Epithelial cell of proximal tubule (primary cell): ENCODE measurements around the gene STARD8. TPM values are rescaled to one million over a fixed set of nuclear protein-coding genes. Genes with fewer than 3 reads are reported as not detected.
"Not testable (repeated sequence)": the region's sequence is repeated elsewhere in the genome, so short reads cannot be mapped to it uniquely, and the experiment has no call there.

ENCODE experiments used
- DNase-seq: peaks from one replicate; pipeline ENCODE4 v3.0.0-alpha.2; 2011; ENCODE audit warnings: low read depth
- H3K4me3 ChIP-seq: 2 replicates; pipeline ENCODE4 v1.5.1; 2011; ENCODE audit warnings: low read depth, mild to moderate bottlenecking, low read length
- total RNA-seq: library from RNA; depleted of rRNA; stranded (reverse); fragments of >200 nt; gene quantifications from 2 replicates; pipeline ENCODE4 v1.2.3, GENCODE V29; 2015
- TF ChIP-seq, protein P1 (sequence below): conservative IDR thresholded peaks from 2 replicates; pipeline ENCODE4 v1.5.1; 2012; ENCODE audit warnings: low read depth, mild to moderate bottlenecking, low read length

STARD8 gene
- total RNA-seq, 1 donor from 2014 or later = 9.5 TPM

DNA sequence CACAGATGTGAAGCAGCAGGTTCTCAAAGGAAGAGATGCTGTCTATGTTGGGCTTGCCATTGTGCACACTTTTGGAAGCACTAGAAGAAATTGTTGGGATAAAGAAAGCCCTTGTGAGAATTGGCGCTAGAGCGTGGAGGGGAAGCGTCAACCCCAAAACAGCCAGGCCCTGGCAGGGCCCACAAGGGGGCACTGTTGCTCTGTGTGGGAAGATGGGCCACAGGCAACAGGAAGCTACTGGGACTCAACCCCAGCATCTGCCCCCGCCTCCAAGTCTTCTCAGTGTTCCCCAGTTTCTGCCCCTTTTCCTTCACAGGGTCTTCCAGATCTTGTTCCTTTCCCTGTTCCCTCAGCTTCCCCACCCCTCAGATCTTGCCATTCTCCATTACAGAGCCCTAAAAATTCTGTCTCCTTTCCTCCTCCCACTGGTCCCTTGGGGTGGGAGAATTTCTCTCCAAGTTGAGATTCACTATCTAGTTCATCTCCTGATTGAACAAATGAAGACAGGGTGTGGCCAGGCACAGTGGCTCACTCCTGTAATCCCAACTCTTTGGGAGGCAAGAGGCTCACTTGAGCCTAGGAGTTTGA, 85.5 kb downstream of the STARD8 start:
- H3K4me3 ChIP-seq = no peak overlapping the region
- no peak for DNase-seq
- TF ChIP-seq, protein P1, sequence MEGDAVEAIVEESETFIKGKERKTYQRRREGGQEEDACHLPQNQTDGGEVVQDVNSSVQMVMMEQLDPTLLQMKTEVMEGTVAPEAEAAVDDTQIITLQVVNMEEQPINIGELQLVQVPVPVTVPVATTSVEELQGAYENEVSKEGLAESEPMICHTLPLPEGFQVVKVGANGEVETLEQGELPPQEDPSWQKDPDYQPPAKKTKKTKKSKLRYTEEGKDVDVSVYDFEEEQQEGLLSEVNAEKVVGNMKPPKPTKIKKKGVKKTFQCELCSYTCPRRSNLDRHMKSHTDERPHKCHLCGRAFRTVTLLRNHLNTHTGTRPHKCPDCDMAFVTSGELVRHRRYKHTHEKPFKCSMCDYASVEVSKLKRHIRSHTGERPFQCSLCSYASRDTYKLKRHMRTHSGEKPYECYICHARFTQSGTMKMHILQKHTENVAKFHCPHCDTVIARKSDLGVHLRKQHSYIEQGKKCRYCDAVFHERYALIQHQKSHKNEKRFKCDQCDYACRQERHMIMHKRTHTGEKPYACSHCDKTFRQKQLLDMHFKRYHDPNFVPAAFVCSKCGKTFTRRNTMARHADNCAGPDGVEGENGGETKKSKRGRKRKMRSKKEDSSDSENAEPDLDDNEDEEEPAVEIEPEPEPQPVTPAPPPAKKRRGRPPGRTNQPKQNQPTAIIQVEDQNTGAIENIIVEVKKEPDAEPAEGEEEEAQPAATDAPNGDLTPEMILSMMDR = peak; percentile 70

DNA sequence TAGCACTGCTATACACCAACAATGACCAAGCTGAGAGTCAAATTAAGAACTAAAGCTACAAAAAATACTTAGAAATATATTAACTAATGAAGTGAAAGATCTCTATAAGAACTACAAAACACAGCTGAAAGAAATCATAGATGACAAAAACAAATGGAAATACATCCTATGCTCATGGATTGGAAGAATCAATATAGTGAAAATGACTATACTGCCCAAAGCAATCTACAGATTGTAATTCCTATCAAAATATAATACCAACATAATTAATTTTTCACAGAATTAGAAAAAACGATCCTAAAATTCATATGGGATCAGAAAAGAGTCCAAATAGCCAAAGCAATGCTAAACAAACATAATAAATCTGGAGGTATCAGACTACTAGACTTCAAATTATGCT, 87.8 kb downstream of the STARD8 start:
- H3K4me3 ChIP-seq = no peak overlapping the region
- DNase-seq = no peak
- TF ChIP-seq, protein P1 = no peak

DNA sequence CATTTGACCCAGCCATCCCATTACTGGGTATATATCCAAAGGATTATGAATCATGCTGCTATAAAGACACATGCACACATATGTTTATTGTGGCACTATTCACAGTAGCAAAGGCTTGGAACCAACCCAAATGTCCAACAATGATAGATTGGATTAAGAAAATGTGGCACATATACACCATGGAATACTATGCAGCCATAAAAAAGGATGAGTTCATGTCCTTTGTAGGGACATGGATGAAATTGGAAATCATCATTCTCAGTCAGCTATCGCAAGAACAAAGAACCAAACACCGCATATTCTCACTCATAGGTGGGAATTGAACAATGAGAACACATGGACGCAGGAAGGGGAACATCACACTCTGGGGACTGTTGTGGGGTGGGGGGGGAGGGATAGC, 94.4 kb downstream of the STARD8 start:
- not testable (repeated sequence) for DNase-seq, H3K4me3 ChIP-seq

DNA sequence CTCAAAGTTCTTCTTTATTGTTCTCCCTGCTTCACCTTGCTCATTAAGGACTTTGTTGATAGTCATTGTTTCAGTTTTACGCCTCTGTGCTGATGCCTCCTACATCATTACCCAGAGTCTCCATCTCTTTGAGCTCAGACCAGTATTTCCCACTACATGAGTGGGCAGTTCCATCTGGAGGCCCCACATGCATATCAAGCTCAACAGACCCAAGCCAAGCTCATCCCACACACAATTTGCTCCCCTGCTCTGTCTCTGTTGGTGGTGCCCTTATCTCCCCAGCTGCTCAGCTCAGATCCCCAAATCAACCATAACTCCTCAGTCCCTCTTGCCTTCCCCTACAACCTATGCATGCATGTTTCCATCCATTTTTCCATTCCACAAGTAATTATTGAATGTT, 96.3 kb downstream of the STARD8 start:
- TF ChIP-seq, protein P1 = no peak
- DNase-seq = no peak
- H3K4me3 ChIP-seq = no peak overlapping the region

DNA sequence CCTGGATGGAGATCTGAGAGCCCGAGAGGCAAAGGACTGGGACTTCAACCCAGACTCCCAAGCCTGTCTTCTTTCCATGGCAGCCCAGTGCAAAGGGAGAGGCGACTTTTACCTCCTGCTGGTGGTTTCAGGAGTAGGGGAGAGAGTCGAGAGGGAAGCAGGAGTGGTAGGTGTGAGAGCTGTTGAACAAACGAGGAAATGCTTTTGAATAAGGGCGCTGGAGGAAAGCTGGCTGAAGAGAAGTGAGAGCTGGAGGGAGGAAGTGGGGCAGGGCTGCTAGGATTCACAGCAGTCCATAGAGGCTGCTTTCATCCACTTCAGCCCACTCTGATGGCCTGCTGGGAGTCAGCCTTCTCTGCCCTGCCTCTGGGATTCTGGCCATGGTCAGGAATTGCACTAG, 99.5 kb downstream of the STARD8 start:
- TF ChIP-seq, protein P1 = no peak
- no peak for DNase-seq
- no peak overlapping the region for H3K4me3 ChIP-seq

DNA sequence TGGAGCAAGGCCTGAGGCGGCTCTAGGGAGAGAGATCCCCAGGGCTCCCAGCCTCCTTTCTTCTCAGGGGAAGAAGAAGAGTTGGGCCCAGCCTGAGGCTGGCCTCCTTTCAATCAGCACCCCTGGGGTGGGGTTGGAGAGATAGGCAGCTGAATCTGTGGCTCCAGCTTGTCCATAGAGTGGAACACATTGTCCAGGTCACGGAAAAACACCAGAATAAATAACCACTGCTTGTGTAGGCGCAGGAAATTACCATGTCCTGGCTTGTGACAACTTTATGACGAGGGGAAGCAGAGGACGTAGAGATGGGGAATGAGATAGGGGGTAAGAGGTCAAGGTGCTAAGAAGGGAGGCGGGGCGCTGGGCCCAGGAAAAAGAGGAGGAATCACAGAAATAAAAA, 100.6 kb downstream of the STARD8 start:
- H3K4me3 ChIP-seq = no peak overlapping the region
- DNase-seq = no peak
- TF ChIP-seq, protein P1 = no peak

DNA sequence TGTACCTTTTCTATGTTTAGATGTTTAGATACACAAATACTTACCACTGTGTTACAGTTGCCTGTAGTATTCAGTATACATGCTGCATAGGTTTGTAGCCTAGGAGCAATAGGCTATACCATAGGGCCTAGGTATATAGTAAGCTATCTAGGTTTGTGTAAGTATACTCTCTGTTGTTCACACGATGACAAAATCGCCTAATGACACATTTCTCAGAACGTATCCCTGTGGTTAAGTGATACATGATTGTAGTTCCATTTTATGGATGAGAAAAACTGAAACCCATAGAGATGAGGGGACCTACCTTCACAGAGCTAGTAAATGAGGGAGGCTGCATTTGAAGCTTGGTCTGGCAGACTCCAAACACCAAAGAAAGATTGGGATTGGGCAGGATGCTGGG, 102.0 kb downstream of the STARD8 start:
- no peak for DNase-seq
- no peak overlapping the region for H3K4me3 ChIP-seq
- TF ChIP-seq, protein P1 = no peak
